Mesendoderm (in vitro differentiated cells): ENCODE measurements around the gene CDH11.

Experiments used
- DNase-seq: peaks from one replicate; pipeline ENCODE4 v3.0.0; 2013
- H2AK5ac ChIP-seq: 2 replicates; pipeline ENCODE4 v1.6.1; 2013; ENCODE audit warnings: low read length, inconsistent platforms
- H2BK120ac ChIP-seq: 2 replicates; pipeline ENCODE4 v1.6.1; 2013; ENCODE audit warnings: low read depth, mild to moderate bottlenecking, low read length, moderate library complexity, mixed read lengths
- H2BK15ac ChIP-seq: replicated peaks from 2 replicates; pipeline ENCODE4 v1.6.1; 2013; ENCODE audit warnings: low read depth, mild to moderate bottlenecking, moderate library complexity
- H2BK5ac ChIP-seq: 2 replicates; pipeline ENCODE4 v1.6.1; 2013; ENCODE audit warnings: low read length, inconsistent platforms
- H3K18ac ChIP-seq: 2 replicates; pipeline ENCODE4 v1.6.1; 2013; ENCODE audit warnings: mild to moderate bottlenecking, low read length, mixed read lengths
- H3K23ac ChIP-seq: one replicate; pipeline ENCODE4 v1.6.1; 2013; ENCODE audit warnings: low read length
- H3K27ac ChIP-seq: 2 replicates; pipeline ENCODE4 v1.5.1; 2013; ENCODE audit warnings: low read depth, mild to moderate bottlenecking, inconsistent platforms, low read length, moderate library complexity
- H3K27me3 ChIP-seq: 2 replicates; pipeline ENCODE4 v1.6.1; 2013; ENCODE audit warnings: low read length, control low read depth, mild to moderate bottlenecking, inconsistent platforms; ENCODE audit not compliant: insufficient read depth, poor library complexity
- H3K36me3 ChIP-seq: 2 replicates; pipeline ENCODE4 v1.6.1; 2013; ENCODE audit warnings: low read length, inconsistent platforms; ENCODE audit not compliant: control insufficient read depth, insufficient read depth
- H3K4ac ChIP-seq: one replicate; pipeline ENCODE4 v1.6.1; 2013; ENCODE audit warnings: low read depth, mild to moderate bottlenecking, low read length, moderate library complexity
- H3K4me1 ChIP-seq: 2 replicates; pipeline ENCODE4 v1.6.1; 2013; ENCODE audit warnings: low read depth, low read length, inconsistent platforms; ENCODE audit not compliant: control insufficient read depth
- H3K4me2 ChIP-seq: 2 replicates; pipeline ENCODE4 v1.6.1; 2013; ENCODE audit warnings: low read length
- H3K4me3 ChIP-seq: 2 replicates; pipeline ENCODE4 v1.5.1; 2013; ENCODE audit warnings: mild to moderate bottlenecking, low read length
- H3K56ac ChIP-seq: one replicate; pipeline ENCODE4 v1.6.1; 2013; ENCODE audit warnings: low read length
- H3K79me1 ChIP-seq: 2 replicates; pipeline ENCODE4 v1.6.1; 2013; ENCODE audit warnings: low read length, inconsistent platforms
- H3K79me2 ChIP-seq: 2 replicates; pipeline ENCODE4 v1.6.1; 2013; ENCODE audit warnings: mild to moderate bottlenecking, low read length; ENCODE audit not compliant: control insufficient read depth, insufficient read depth
- H3K9ac ChIP-seq: 2 replicates; pipeline ENCODE4 v1.6.1; 2013; ENCODE audit warnings: low read length, inconsistent platforms
- H4K5ac ChIP-seq: one replicate; pipeline ENCODE4 v1.6.1; 2013; ENCODE audit warnings: low read length
- H4K8ac ChIP-seq: one replicate; pipeline ENCODE4 v1.6.1; 2013; ENCODE audit warnings: low read depth, mild to moderate bottlenecking, control low read depth, low read length, moderate library complexity
- WGBS: extraction: QIAGEN DNeasy Blood & Tissue Kit; methylation state at CpG from one replicate; pipeline ENCODE4 v1.1.7; 2013; ENCODE audit warnings: low lambda C conversion rate, missing lambda C conversion rate; ENCODE audit not compliant: insufficient coverage; ENCODE audit errors: extremely low coverage; 5-methylcytosine and 5-hydroxymethylcytosine counted together

CDH11 gene

DNA sequence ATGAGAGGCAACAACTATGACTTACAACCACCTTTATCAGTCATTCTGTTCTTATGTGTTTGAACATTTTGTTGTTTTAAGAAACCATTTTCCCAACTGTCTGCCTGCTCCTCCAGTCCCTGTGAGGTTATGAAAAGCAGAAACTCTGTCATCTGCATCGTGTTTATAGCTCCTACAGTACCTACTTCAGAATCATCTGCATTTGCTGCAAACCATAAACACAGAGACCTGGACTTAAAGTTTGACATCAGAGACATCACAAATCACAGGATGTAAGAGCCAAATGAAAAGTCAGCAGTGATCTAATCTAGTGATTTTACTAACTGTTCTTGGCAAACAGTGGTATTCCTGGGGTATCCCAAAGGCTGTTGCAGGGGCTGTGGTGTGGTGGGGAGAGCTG, 55.2 kb downstream of the CDH11 start:
- Histone ChIP-seq H2BK120ac (no peak overlapping the region), H3K56ac (no peak overlapping the region), H2BK15ac (no peak overlapping the region), H2AK5ac (no peak overlapping the region), H3K18ac (no peak overlapping the region), H3K9ac (no peak overlapping the region), H3K4me2 (no peak overlapping the region), H3K79me1 (no peaks in the 10 kb centered on the region), H3K23ac (no peak overlapping the region), H3K4me1 (no peaks in the 10 kb centered on the region), H4K8ac (no peak overlapping the region), H3K27me3 (no peaks in the 10 kb centered on the region), H3K4ac (no peak overlapping the region), H3K79me2 (no peaks in the 10 kb centered on the region), H4K5ac (no peak overlapping the region), H3K36me3 (no peaks in the 10 kb centered on the region), H3K4me3 (no peak overlapping the region), H3K27ac (no peak overlapping the region), H2BK5ac (no peak overlapping the region)
- DNase-seq: no peak
- WGBS: no CpG with 5 or more reads among the region's 1 CpG

- Histone ChIP-seq H3K36me3 (no peaks in the 10 kb centered on the region), H3K4me2 (no peak overlapping the region), H3K18ac (no peak overlapping the region), H3K79me2 (no peaks in the 10 kb centered on the region), H3K4me1 (no peaks in the 10 kb centered on the region), H2AK5ac (no peak overlapping the region), H3K27ac (no peak overlapping the region), H4K5ac (no peak overlapping the region), H4K8ac (no peak overlapping the region), H3K27me3 (no peaks in the 10 kb centered on the region), H3K4ac (no peak overlapping the region), H3K9ac (no peak overlapping the region), H2BK120ac (no peak overlapping the region), H2BK5ac (no peak overlapping the region), H3K79me1 (no peaks in the 10 kb centered on the region), H3K23ac (no peak overlapping the region), H3K4me3 (no peak overlapping the region), H2BK15ac (no peak overlapping the region), H3K56ac (no peak overlapping the region)
- no CpG with 5 or more reads among the region's 7 CpGs for WGBS
- DNase-seq: no peak
These were observed 56.8 kb downstream of the CDH11 start for GRCh38 chr16:65065031-65065430.

DNA sequence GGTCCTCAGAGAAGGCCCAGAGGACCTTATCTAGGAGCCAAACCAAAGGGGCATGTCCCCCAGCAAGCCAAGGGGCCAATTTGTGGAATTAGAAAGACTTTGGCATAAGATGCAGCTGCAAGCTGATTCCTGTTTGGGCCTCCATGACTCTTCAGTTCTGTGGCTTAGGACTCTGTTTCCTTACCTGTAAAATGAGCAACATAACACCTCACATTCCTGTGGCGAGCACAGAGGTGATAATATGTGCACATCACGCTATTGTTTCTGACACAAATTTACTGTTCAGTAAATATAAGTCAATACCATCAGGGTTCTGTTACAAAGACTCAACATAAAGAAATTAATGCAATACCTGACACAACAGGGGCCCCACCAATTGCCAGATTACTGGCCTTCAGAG, 57.7 kb downstream of the CDH11 start:
- H4K5ac ChIP-seq: no peak overlapping the region
- no peak overlapping the region for H3K27ac ChIP-seq
- no peak overlapping the region for H3K56ac ChIP-seq
- WGBS: no CpG with 5 or more reads among the region's 2 CpGs
- H2BK120ac ChIP-seq: no peak overlapping the region
- H3K36me3 ChIP-seq: no peaks in the 10 kb centered on the region
- no peak overlapping the region for H3K4me2 ChIP-seq
- no peak overlapping the region for H2AK5ac ChIP-seq
- no peaks in the 10 kb centered on the region for H3K79me1 ChIP-seq
- no peaks in the 10 kb centered on the region for H3K27me3 ChIP-seq
- H3K23ac ChIP-seq: no peak overlapping the region
- no peak for DNase-seq
- no peak overlapping the region for H2BK15ac ChIP-seq
- no peak overlapping the region for H3K9ac ChIP-seq
- no peak overlapping the region for H3K18ac ChIP-seq
- no peaks in the 10 kb centered on the region for H3K4me1 ChIP-seq
- no peak overlapping the region for H3K4ac ChIP-seq
- H3K4me3 ChIP-seq: no peak overlapping the region
- no peak overlapping the region for H4K8ac ChIP-seq
- H3K79me2 ChIP-seq: no peaks in the 10 kb centered on the region
- H2BK5ac ChIP-seq: no peak overlapping the region

DNA sequence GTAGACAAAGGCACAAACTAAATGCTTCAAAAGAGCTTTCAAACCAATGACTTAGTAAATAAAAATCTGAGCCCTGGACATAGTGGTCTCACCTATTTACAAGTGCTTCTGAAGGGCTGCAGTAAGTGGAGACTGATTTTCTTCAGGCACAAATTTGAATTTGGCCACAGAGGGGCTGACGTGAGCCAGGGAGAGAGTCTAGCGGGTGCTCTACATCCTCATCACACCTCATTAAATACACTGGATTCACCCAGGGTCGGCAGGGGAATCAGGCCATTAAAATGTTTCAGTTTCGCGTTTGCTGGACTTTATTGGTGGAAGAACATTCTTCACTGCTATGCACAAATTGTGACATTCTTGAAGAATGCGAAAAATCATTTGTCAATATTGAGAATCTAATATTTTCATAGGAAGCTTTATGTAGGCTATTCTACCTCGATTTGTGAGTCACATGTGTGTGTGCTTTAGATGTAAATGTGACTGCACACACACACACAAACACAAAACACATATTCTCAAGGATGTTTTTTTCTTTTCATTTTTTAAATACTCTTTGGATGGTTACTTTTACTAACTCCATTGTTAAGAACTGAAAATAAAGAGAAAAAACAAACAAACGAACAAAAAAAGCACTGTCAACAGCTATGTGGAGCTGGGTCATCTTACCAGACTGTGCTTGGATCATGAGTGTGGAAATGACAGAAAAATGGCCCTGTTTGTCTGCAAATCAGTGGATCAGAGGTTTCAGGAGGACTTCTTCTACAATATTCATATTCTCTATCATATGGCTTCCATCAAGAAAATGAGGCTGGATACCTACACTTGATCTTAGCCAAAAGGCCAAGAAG, 58.9 kb downstream of the CDH11 start:
- H3K79me2 ChIP-seq: no peaks in the 10 kb centered on the region
- no peaks in the 10 kb centered on the region for H3K27me3 ChIP-seq
- H3K9ac ChIP-seq: no peak overlapping the region
- H3K27ac ChIP-seq: no peak overlapping the region
- no peaks in the 10 kb centered on the region for H3K36me3 ChIP-seq
- no peaks in the 10 kb centered on the region for H3K79me1 ChIP-seq
- H3K4ac ChIP-seq: no peak overlapping the region
- no peak overlapping the region for H3K18ac ChIP-seq
- no peak overlapping the region for H2BK5ac ChIP-seq
- H2BK120ac ChIP-seq: no peak overlapping the region
- no peaks in the 10 kb centered on the region for H3K4me1 ChIP-seq
- no peak overlapping the region for H3K23ac ChIP-seq
- no peak overlapping the region for H3K4me3 ChIP-seq
- DNase-seq: no peak
- H2BK15ac ChIP-seq: no peak overlapping the region
- H3K56ac ChIP-seq: no peak overlapping the region
- no peak overlapping the region for H4K5ac ChIP-seq
- H4K8ac ChIP-seq: no peak overlapping the region
- WGBS: no CpG with 5 or more reads among the region's 8 CpGs
- H2AK5ac ChIP-seq: no peak overlapping the region
- no peak overlapping the region for H3K4me2 ChIP-seq

DNA sequence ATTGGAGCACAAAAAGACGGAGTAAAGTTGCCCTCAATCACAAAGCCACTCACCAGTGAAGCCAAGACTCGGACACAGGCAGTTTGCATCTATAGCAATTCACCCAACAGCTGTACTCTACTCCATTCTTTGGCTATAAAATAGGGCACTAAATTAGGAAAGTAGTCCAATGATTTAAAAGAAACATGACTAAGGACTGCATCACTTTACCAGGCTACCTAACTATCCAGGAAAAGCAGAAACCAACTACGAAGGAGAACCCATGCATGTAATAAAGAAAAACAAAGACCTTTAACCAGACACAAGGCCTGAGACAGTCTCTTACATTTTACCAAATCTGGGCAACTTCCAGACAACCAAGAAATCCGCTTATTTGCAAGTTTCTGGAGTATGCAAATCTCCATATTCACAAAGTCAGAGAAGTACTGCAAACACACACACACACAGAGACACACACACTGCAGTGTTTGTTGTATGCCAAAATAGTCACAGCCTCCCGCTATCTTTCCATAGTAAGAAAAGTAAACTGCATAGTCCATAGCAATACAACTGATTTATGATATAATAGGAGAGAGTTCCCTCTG, 59.8 kb downstream of the CDH11 start:
- H3K79me1 ChIP-seq: no peaks in the 10 kb centered on the region
- H3K4me3 ChIP-seq: no peak overlapping the region
- WGBS: no CpG with 5 or more reads among the region's 5 CpGs
- no peak overlapping the region for H3K18ac ChIP-seq
- H3K27me3 ChIP-seq: no peaks in the 10 kb centered on the region
- no peaks in the 10 kb centered on the region for H3K36me3 ChIP-seq
- H3K4ac ChIP-seq: no peak overlapping the region
- H2BK120ac ChIP-seq: no peak overlapping the region
- H4K8ac ChIP-seq: no peak overlapping the region
- H2BK5ac ChIP-seq: no peak overlapping the region
- no peak overlapping the region for H3K4me2 ChIP-seq
- no peak overlapping the region for H3K56ac ChIP-seq
- no peak overlapping the region for H4K5ac ChIP-seq
- no peak overlapping the region for H2BK15ac ChIP-seq
- no peak overlapping the region for H3K23ac ChIP-seq
- no peak overlapping the region for H3K9ac ChIP-seq
- H3K27ac ChIP-seq: no peak overlapping the region
- H3K4me1 ChIP-seq: no peaks in the 10 kb centered on the region
- H2AK5ac ChIP-seq: no peak overlapping the region
- H3K79me2 ChIP-seq: no peaks in the 10 kb centered on the region
- no peak for DNase-seq
